ENCODE data around the gene COG5.

The COG5 gene

GRCh38 chr7:107165341-107165740 is 398.4 kb downstream of the COG5 start:
- H3K9me3 ChIP-seq (ENCODE audit: insufficient read depth, low read depth, low read length), result no peaks in the 10 kb centered on the region
- no peaks in the 10 kb centered on the region for H3K9me2 ChIP-seq (replicated peaks; ENCODE audit: low read depth, low read length)
- H3F3A ChIP-seq (ENCODE audit: low read depth), result no peaks in the 10 kb centered on the region
- no peak overlapping the region for H3K9ac ChIP-seq (ENCODE audit: low read depth, low read length, poor library complexity, severe bottlenecking)
- peaks cover 14% of the 10 kb centered on the region for H3K4me1 ChIP-seq (ENCODE audit: insufficient read depth, low read length, poor library complexity, severe bottlenecking)
- H2AFZ ChIP-seq (ENCODE audit: low read length), result peak overlapping the region; percentile 57
- no peak overlapping the region for H3K4me2 ChIP-seq (ENCODE audit: low read depth, low read length, poor library complexity, severe bottlenecking)
- TF ChIP-seq EZH2phosphoT487 (IDR thresholded peaks at IDR 0.05; ENCODE audit: borderline replicate concordance), result no peak
- TF ChIP-seq CTCF (conservative IDR thresholded peaks at IDR 0.05; ENCODE audit: low read length), result no peak
- peaks cover 6% of the 10 kb centered on the region for H4K20me1 ChIP-seq (ENCODE audit: insufficient read depth, low read length, poor library complexity, severe bottlenecking)
- peaks cover 6% of the 10 kb centered on the region; the same call in 1 of the 2 replicates for H3K79me2 ChIP-seq (ENCODE audit: insufficient read depth, low read length)
- H3K27me3 ChIP-seq (ENCODE audit: insufficient read depth, low read length, poor library complexity, severe bottlenecking), result no peaks in the 10 kb centered on the region
- H3K36me3 ChIP-seq (ENCODE audit: insufficient read depth, low read length), result no peaks in the 10 kb centered on the region
- no peak overlapping the region for H3K4me3 ChIP-seq (ENCODE audit: low read length, poor library complexity, severe bottlenecking)

GRCh38 chr7:107164092-107164491 is 399.6 kb downstream of the COG5 start:
- H3K9me3 ChIP-seq (ENCODE audit: insufficient read depth, low read depth, low read length), result no peaks in the 10 kb centered on the region
- H2AFZ ChIP-seq (ENCODE audit: low read length), result no peak overlapping the region
- no peaks in the 10 kb centered on the region for H4K20me1 ChIP-seq (ENCODE audit: insufficient read depth, low read length, poor library complexity, severe bottlenecking)
- H3K9me2 ChIP-seq (replicated peaks; ENCODE audit: low read depth, low read length), result no peaks in the 10 kb centered on the region
- H3K4me2 ChIP-seq (ENCODE audit: low read depth, low read length, poor library complexity, severe bottlenecking), result no peak overlapping the region
- no peaks in the 10 kb centered on the region for H3K36me3 ChIP-seq (ENCODE audit: insufficient read depth, low read length)
- no peak overlapping the region for H3K4me3 ChIP-seq (ENCODE audit: low read length, poor library complexity, severe bottlenecking)
- no peak overlapping the region for H3K9ac ChIP-seq (ENCODE audit: low read depth, low read length, poor library complexity, severe bottlenecking)
- no peaks in the 10 kb centered on the region for H3K79me2 ChIP-seq (ENCODE audit: insufficient read depth, low read length)
- no peaks in the 10 kb centered on the region for H3K27me3 ChIP-seq (ENCODE audit: insufficient read depth, low read length, poor library complexity, severe bottlenecking)
- peaks cover 9% of the 10 kb centered on the region for H3K4me1 ChIP-seq (ENCODE audit: insufficient read depth, low read length, poor library complexity, severe bottlenecking)
- no peak for TF ChIP-seq CTCF (conservative IDR thresholded peaks at IDR 0.05; ENCODE audit: low read length)
- TF ChIP-seq EZH2phosphoT487 (IDR thresholded peaks at IDR 0.05; ENCODE audit: borderline replicate concordance), result no peak
- no peaks in the 10 kb centered on the region for H3F3A ChIP-seq (ENCODE audit: low read depth)

- Histone ChIP-seq H3K79me2 (ENCODE audit: insufficient read depth, low read length) (no peaks in the 10 kb centered on the region), H3K4me3 (ENCODE audit: low read length, poor library complexity, severe bottlenecking) (no peak overlapping the region), H3K9ac (ENCODE audit: low read depth, low read length, poor library complexity, severe bottlenecking) (no peak overlapping the region), H3F3A (ENCODE audit: low read depth) (no peaks in the 10 kb centered on the region), H4K20me1 (ENCODE audit: insufficient read depth, low read length, poor library complexity, severe bottlenecking) (no peaks in the 10 kb centered on the region), H3K9me2 (replicated peaks; ENCODE audit: low read depth, low read length) (no peaks in the 10 kb centered on the region), H2AFZ (ENCODE audit: low read length) (no peak overlapping the region), H3K4me2 (ENCODE audit: low read depth, low read length, poor library complexity, severe bottlenecking) (no peak overlapping the region), H3K27me3 (ENCODE audit: insufficient read depth, low read length, poor library complexity, severe bottlenecking) (no peaks in the 10 kb centered on the region), H3K4me1 (ENCODE audit: insufficient read depth, low read length, poor library complexity, severe bottlenecking) (peaks cover 8% of the 10 kb centered on the region), H3K36me3 (ENCODE audit: insufficient read depth, low read length) (no peaks in the 10 kb centered on the region), H3K9me3 (ENCODE audit: insufficient read depth, low read depth, low read length) (no peaks in the 10 kb centered on the region)
- no peak for TF ChIP-seq CTCF (conservative IDR thresholded peaks at IDR 0.05; ENCODE audit: low read length)
- no peak for TF ChIP-seq EZH2phosphoT487 (IDR thresholded peaks at IDR 0.05; ENCODE audit: borderline replicate concordance)
Observed at GRCh38 chr7:107162475-107162874, 401.2 kb downstream of the COG5 start.

Data from Loucy (cell line).